Erythroblast (primary cell): ENCODE data around the gene TSPAN9.

Source experiments
- DNase-seq, 2 experiments: peaks; one replicate each; lab custom pipeline; 2025; lab: John Stamatoyannopoulos, UW
- GATA1 ChIP-seq: IDR thresholded peaks from 2 replicates; pipeline ENCODE4 v1.6.1; 2011; ENCODE audit warnings: low read depth, mild to moderate bottlenecking, control low read depth, low read length, moderate library complexity
- POLR2A ChIP-seq: IDR thresholded peaks from 2 replicates; pipeline ENCODE4 v1.6.1; 2011; ENCODE audit warnings: mild to moderate bottlenecking, low read length

Gene TSPAN9

GRCh38 chr12:3110578-3110977, 33.4 kb downstream of the TSPAN9 start:
- no peak for TF ChIP-seq POLR2A
- TF ChIP-seq GATA1: no peak
- DNase-seq: no peak

DNA sequence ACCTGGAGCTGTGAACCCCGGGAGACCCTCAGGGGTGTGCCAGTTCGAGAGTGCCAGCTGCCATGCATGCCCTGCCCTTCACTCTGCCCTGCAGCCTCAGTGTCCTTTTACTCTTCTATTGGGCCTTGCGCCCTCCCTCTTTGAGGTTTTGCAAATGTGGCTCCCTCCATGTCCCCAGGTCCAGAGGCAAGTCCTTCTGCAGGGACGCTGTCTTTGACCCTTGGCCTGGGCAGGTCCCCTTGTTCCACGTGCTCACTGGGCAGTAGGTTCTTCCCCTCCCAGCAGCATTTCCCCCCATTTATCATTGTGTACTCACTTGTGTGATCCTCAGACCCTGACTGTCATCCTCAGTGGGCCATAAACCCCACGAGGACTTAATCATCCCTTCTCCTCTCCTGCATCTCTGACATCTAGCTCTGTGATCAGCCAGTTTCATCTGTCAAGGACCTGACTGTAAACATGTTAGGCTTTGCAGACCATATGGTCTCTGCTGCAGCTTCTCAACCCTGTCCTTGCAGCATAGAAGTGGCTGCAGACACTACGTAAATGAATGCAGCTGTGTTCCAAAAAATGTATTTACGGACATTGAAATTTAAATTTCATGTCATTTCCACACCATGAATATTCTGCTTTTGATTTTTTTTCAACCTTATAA, 36.6 kb downstream of the TSPAN9 start:
- no peak for DNase-seq

GRCh38 chr12:3114671-3115070, 37.5 kb downstream of the TSPAN9 start:
- no peak for TF ChIP-seq GATA1
- no peak for TF ChIP-seq POLR2A
- no peak for DNase-seq

More for the DNA sequence above, 36.6 kb downstream of the TSPAN9 start:
- no peak for TF ChIP-seq GATA1
- no peak for TF ChIP-seq POLR2A

DNA sequence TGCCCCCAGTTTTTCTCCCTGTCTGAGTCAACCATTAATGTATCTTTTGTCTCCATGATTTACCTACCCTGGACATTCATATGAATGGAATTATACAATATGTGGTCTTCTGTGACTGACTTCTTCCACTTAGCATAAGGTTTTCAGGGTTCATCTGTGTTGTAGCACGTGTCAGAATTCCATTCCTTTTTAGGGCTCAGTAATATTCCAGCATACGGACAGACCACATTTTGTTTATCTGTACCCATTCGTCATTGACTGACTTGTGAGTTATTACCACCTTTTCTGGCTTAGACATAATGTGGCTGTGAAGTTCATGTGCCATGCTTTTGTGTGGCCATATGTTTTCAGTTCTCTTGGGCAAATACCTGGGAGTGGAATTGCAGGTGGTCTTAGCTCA, 37.9 kb downstream of the TSPAN9 start:
- no peak for TF ChIP-seq GATA1
- TF ChIP-seq POLR2A: no peak
- no peak for DNase-seq

- no peak for DNase-seq
- TF ChIP-seq POLR2A (no peak), GATA1 (no peak)
These were observed 39.1 kb downstream of the TSPAN9 start for GRCh38 chr12:3116106-3116844.

- DNase-seq: no peak
These were observed 40.0 kb downstream of the TSPAN9 start for GRCh38 chr12:3117144-3117581.

DNA sequence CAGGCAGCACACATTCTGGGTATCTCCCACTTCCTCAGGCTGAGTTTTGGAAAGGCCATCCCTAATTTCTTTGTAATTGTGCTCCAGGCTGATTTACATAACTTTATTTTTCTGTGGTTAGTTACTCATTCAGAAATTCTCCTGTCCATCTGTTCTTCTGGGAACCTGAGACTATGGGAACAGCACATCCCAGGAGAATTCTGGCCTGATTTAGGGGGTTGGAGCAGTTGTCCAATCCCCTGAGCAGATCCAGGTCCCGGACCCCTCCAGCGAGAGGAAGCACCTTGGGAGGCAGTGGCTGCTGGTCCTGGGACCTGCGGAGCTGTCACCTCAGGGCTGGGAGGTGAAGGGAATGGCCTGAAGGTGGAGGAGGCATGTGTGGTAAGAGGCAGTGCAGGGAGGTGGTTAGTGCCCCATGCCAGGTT, 40.4 kb downstream of the TSPAN9 start:
- no peak for TF ChIP-seq POLR2A
- no peak for TF ChIP-seq GATA1
- DNase-seq: no peak

More at GRCh38 chr12:3117144-3117581, 40.0 kb downstream of the TSPAN9 start:
- TF ChIP-seq POLR2A (no peak), GATA1 (no peak)

- TF ChIP-seq GATA1 (no peak), POLR2A (no peak)
- DNase-seq: no peak
These were observed 42.1 kb downstream of the TSPAN9 start for GRCh38 chr12:3119192-3119755.

GRCh38 chr12:3119756-3120601, 42.8 kb downstream of the TSPAN9 start:
- DNase-seq: no peak
- no peak for TF ChIP-seq GATA1
- no peak for TF ChIP-seq POLR2A

DNA sequence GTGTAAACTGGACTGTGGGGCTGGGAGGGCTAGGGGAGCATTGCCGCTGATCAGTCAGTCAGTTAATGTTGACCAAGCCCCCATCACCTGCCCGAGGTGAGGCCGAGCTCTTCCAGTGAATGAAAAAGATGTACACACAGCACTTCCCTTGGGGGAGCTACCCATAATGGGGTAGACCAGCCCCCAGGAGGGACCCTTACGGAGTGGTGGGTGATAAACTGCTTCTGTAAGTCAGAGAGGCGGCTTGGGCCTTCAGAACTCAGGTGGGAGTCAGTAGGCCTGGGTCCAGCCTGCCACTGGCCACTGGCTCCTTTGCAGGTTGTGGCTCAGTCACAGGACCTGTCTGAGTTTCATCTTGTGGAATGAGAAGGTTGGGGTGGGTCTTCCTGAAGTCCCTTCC, 43.5 kb downstream of the TSPAN9 start:
- TF ChIP-seq POLR2A: no peak
- no peak for TF ChIP-seq GATA1
- DNase-seq: no peak

GRCh38 chr12:3122841-3123678, 45.9 kb downstream of the TSPAN9 start:
- no peak for DNase-seq
- TF ChIP-seq GATA1 (no peak), POLR2A (no peak)

DNA sequence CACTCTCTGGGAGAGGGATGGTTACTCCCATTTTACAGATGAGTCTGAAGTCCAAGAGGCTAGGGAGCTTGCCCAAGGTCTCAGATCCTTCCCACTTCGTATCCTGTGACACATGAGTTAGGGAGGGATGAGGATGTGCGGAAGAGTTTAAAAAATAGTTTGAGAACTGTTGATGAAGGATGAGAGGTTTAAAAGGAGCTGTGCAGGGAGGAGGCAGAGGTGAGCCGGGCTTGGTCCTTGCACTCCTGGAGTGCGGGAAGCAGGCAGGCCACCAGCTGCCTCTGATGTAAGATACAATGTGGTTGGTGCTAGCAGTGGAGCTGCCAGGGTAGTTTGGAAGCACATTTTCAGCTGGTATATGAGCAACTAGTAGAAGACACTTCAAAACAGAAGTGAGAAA, 46.5 kb downstream of the TSPAN9 start:
- TF ChIP-seq POLR2A (no peak), GATA1 (no peak)
- DNase-seq: no peak
